Mesenchymal stem cell (in vitro differentiated cells and primary cell): ENCODE results near the gene NAT14.

Experiments
- DNase-seq: peaks from one replicate; pipeline ENCODE4 v3.0.0-alpha.2; 2013
- H2AFZ ChIP-seq: one replicate; pipeline ENCODE4 v1.6.1; 2013; ENCODE audit warnings: low read depth, mild to moderate bottlenecking, control low read depth, inconsistent platforms, low read length, moderate library complexity
- H2AK5ac ChIP-seq: 2 replicates; pipeline ENCODE4 v1.6.1; 2013; ENCODE audit warnings: low read length, moderate library complexity, mild to moderate bottlenecking, inconsistent platforms; ENCODE audit not compliant: severe bottlenecking
- H2BK120ac ChIP-seq: one replicate; pipeline ENCODE4 v1.6.1; 2013; ENCODE audit warnings: low read depth, mild to moderate bottlenecking, inconsistent platforms, low read length, moderate library complexity
- H2BK12ac ChIP-seq, 2 experiments: one replicate each; pipeline ENCODE4 v1.6.1; 2013; ENCODE audit warnings: inconsistent platforms in 2 of 2, low read length in 2 of 2, mild to moderate bottlenecking in 2 of 2, moderate library complexity in 2 of 2, control low read depth in 1 of 2
- H2BK15ac ChIP-seq: one replicate; pipeline ENCODE4 v1.6.1; 2013; ENCODE audit warnings: mild to moderate bottlenecking, low read depth, inconsistent platforms; ENCODE audit not compliant: poor library complexity, severe bottlenecking
- H2BK5ac ChIP-seq: 2 replicates; pipeline ENCODE4 v1.6.1; 2013; ENCODE audit warnings: low read depth, mild to moderate bottlenecking, low read length, control low read depth, inconsistent platforms; ENCODE audit not compliant: poor library complexity, severe bottlenecking
- H3K14ac ChIP-seq, 2 experiments: one replicate each; pipeline ENCODE4 v1.6.1; 2013; ENCODE audit warnings: inconsistent platforms in 2 of 2, low read length in 2 of 2, control low read depth in 1 of 2, mild to moderate bottlenecking in 1 of 2, moderate library complexity in 1 of 2
- H3K18ac ChIP-seq, 2 experiments: one replicate each; pipeline ENCODE4 v1.6.1; 2013; ENCODE audit warnings: inconsistent platforms in 2 of 2, low read length in 2 of 2, control low read depth in 1 of 2, low read depth in 1 of 2, mild to moderate bottlenecking in 1 of 2
- H3K23ac ChIP-seq, 2 experiments: one replicate each; pipeline ENCODE4 v1.6.1; 2013; ENCODE audit warnings: inconsistent platforms in 2 of 2, low read length in 2 of 2, mild to moderate bottlenecking in 2 of 2, moderate library complexity in 2 of 2, control low read depth in 1 of 2
- H3K27ac ChIP-seq: 2 replicates; pipeline ENCODE4 v1.5.1; 2013; ENCODE audit warnings: mild to moderate bottlenecking, moderate library complexity, low read length, control low read depth, inconsistent platforms; ENCODE audit not compliant: poor library complexity, severe bottlenecking
- H3K27me3 ChIP-seq, 2 experiments: 2 replicates each; pipeline versions ENCODE4 v1.6.1 to v1.7.0; 2013; ENCODE audit warnings: low read length in 2 of 2, mild to moderate bottlenecking in 2 of 2, moderate library complexity in 2 of 2, control low read depth in 1 of 2, inconsistent platforms in 1 of 2; ENCODE audit not compliant: control insufficient read depth in 1 of 2, insufficient read depth in 1 of 2
- H3K36me3 ChIP-seq, 2 experiments: 2 replicates each; pipeline versions ENCODE4 v1.6.1 to v1.7.0; 2013; ENCODE audit warnings: low read length in 2 of 2, control low read depth in 1 of 2, inconsistent platforms in 1 of 2, low read depth in 1 of 2, mild to moderate bottlenecking in 1 of 2; ENCODE audit not compliant: insufficient read depth in 2 of 2, control insufficient read depth in 1 of 2
- H3K4ac ChIP-seq, 2 experiments: one replicate each; pipeline ENCODE4 v1.6.1; 2013; ENCODE audit warnings: inconsistent platforms in 2 of 2, low read length in 2 of 2, mild to moderate bottlenecking in 2 of 2, moderate library complexity in 2 of 2, control low read depth in 1 of 2, low read depth in 1 of 2
- H3K4me1 ChIP-seq: 2 replicates; pipeline ENCODE4 v1.6.1; 2013; ENCODE audit warnings: low read depth, low read length, control low read depth; ENCODE audit not compliant: control insufficient read depth, insufficient read depth
- H3K4me2 ChIP-seq: 2 replicates; pipeline ENCODE4 v1.6.1; 2013; ENCODE audit warnings: low read length, mild to moderate bottlenecking, inconsistent platforms; ENCODE audit not compliant: poor library complexity, severe bottlenecking
- H3K4me3 ChIP-seq, 2 experiments: 2 replicates each; pipeline versions ENCODE4 v1.5.1 to v1.7.0; 2013; ENCODE audit warnings: low read length in 2 of 2, mild to moderate bottlenecking in 2 of 2, control low read depth in 1 of 2, low read depth in 1 of 2; ENCODE audit not compliant: insufficient read depth in 1 of 2
- H3K79me1 ChIP-seq: replicated peaks from 2 replicates; pipeline ENCODE4 v1.6.1; 2013; ENCODE audit warnings: mild to moderate bottlenecking, control low read depth, low read length, inconsistent platforms; ENCODE audit not compliant: poor library complexity, severe bottlenecking
- H3K9ac ChIP-seq: 2 replicates; pipeline ENCODE4 v1.7.0; 2013; ENCODE audit warnings: mild to moderate bottlenecking, low read length, moderate library complexity
- H3K9me3 ChIP-seq: 2 replicates; pipeline ENCODE4 v1.7.0; 2013; ENCODE audit warnings: mild to moderate bottlenecking, low read length; ENCODE audit not compliant: control insufficient read depth
- H4K8ac ChIP-seq: one replicate; pipeline ENCODE4 v1.6.1; 2013; ENCODE audit warnings: inconsistent platforms, mild to moderate bottlenecking, low read length, moderate library complexity
- H4K91ac ChIP-seq: one replicate; pipeline ENCODE4 v1.6.1; 2013; ENCODE audit warnings: mild to moderate bottlenecking, low read length, inconsistent platforms
- WGBS: methylation state at CpG from one replicate; pipeline ENCODE4 v1.1.7; 2013; ENCODE audit warnings: mixed read lengths; 5-methylcytosine and 5-hydroxymethylcytosine counted together

NAT14 gene

GRCh38 chr19:55504252-55504603 lies 19.2 kb downstream of the NAT14 start:
- 34% methylated on average over 12 of the region's 13 CpGs for WGBS
- no peak overlapping the region for H2AFZ ChIP-seq
- H3K18ac ChIP-seq: no peak overlapping the region
- H2BK120ac ChIP-seq: no peak overlapping the region
- H3K14ac ChIP-seq: no peak overlapping the region
- H3K4me1 ChIP-seq: peaks cover 4% of the 10 kb centered on the region
- no peak overlapping the region for H3K4ac ChIP-seq
- no peak overlapping the region for H2BK15ac ChIP-seq
- H3K27ac ChIP-seq: no peak overlapping the region
- no peak overlapping the region for H2AK5ac ChIP-seq
- no peaks in the 10 kb centered on the region for H3K9me3 ChIP-seq
- H3K4me3 ChIP-seq: peak overlapping the region in 1 of 2 experiments; percentile 75
- no peak overlapping the region for H2BK12ac ChIP-seq
- H4K91ac ChIP-seq: no peak overlapping the region
- H3K27me3 ChIP-seq: no peaks in the 10 kb centered on the region
- no peak overlapping the region for H2BK5ac ChIP-seq
- peak overlapping the region; percentile 43 for H3K4me2 ChIP-seq
- no peak for DNase-seq
- H3K36me3 ChIP-seq: peaks cover 35 to 62% of the 10 kb centered on the region in 2 experiments
- H3K23ac ChIP-seq: no peak overlapping the region
- no peaks in the 10 kb centered on the region for H3K79me1 ChIP-seq
- no peak overlapping the region for H4K8ac ChIP-seq
- H3K9ac ChIP-seq: peak overlapping the region; percentile 69

GRCh38 chr19:55504981-55505380 lies 20.0 kb downstream of the NAT14 start:
- Histone ChIP-seq H3K36me3 (peaks cover 31 to 56% of the 10 kb centered on the region in 2 experiments), H2BK5ac (no peak overlapping the region), H3K27ac (no peak overlapping the region), H2BK12ac (no peak overlapping the region), H3K4ac (no peak overlapping the region), H3K14ac (no peak overlapping the region), H3K4me3 (no peak overlapping the region), H2BK15ac (no peak overlapping the region), H3K18ac (no peak overlapping the region), H2AK5ac (no peak overlapping the region), H3K79me1 (no peaks in the 10 kb centered on the region), H3K27me3 (no peaks in the 10 kb centered on the region), H2BK120ac (no peak overlapping the region), H4K91ac (no peak overlapping the region), H4K8ac (no peak overlapping the region), H2AFZ (no peak overlapping the region), H3K9me3 (no peaks in the 10 kb centered on the region), H3K4me1 (peaks cover 4% of the 10 kb centered on the region), H3K4me2 (no peak overlapping the region), H3K9ac (no peak overlapping the region), H3K23ac (no peak overlapping the region)
- 83% methylated on average over 11 of the region's 11 CpGs for WGBS
- DNase-seq: no peak

GRCh38 chr19:55508120-55508519 lies 23.1 kb downstream of the NAT14 start:
- H2AK5ac ChIP-seq: no peak overlapping the region
- H3K4me3 ChIP-seq: no peak overlapping the region
- no peak overlapping the region for H3K4ac ChIP-seq
- H3K23ac ChIP-seq: no peak overlapping the region
- no peak overlapping the region for H2BK120ac ChIP-seq
- H3K4me1 ChIP-seq: peaks cover 4% of the 10 kb centered on the region
- H3K79me1 ChIP-seq: peaks cover 2% of the 10 kb centered on the region
- no peaks in the 10 kb centered on the region for H3K9me3 ChIP-seq
- H3K27me3 ChIP-seq: no peaks in the 10 kb centered on the region
- H4K91ac ChIP-seq: no peak overlapping the region
- H3K9ac ChIP-seq: no peak overlapping the region
- H3K36me3 ChIP-seq: peaks cover 21 to 42% of the 10 kb centered on the region in 2 experiments
- DNase-seq: no peak
- H3K18ac ChIP-seq: no peak overlapping the region
- no peak overlapping the region for H4K8ac ChIP-seq
- H2BK5ac ChIP-seq: no peak overlapping the region
- H2BK12ac ChIP-seq: no peak overlapping the region
- no peak overlapping the region for H2AFZ ChIP-seq
- H3K27ac ChIP-seq: no peak overlapping the region
- WGBS: 89% methylated on average over 10 of the region's 10 CpGs
- H3K14ac ChIP-seq: no peak overlapping the region
- no peak overlapping the region for H2BK15ac ChIP-seq
- H3K4me2 ChIP-seq: no peak overlapping the region

- Histone ChIP-seq H3K4me1 (peaks cover 6% of the 10 kb centered on the region), H3K79me1 (no peaks in the 10 kb centered on the region), H2AK5ac (peak overlapping the region; percentile 60), H3K4ac (peak overlapping the region in 1 of 2 experiments; percentile 43), H2BK15ac (no peak overlapping the region), H4K8ac (peak overlapping the region; percentile 83), H2BK5ac (no peak overlapping the region), H3K27me3 (no peaks in the 10 kb centered on the region), H3K4me3 (peak overlapping the region in 1 of 2 experiments; percentile 37), H2AFZ (peak overlapping the region; percentile 55), H3K18ac (peak overlapping the region; percentile 1 to 40), H3K23ac (no peak overlapping the region), H2BK120ac (no peak overlapping the region), H3K14ac (no peak overlapping the region), H3K9ac (peak overlapping the region; percentile 71), H3K27ac (no peak overlapping the region), H3K9me3 (no peaks in the 10 kb centered on the region), H2BK12ac (peak overlapping the region in 1 of 2 experiments; percentile 49), H4K91ac (no peak overlapping the region), H3K36me3 (peaks cover 31 to 32% of the 10 kb centered on the region in 2 experiments), H3K4me2 (peak overlapping the region; percentile 64)
- WGBS: 22% methylated on average over 58 of the region's 61 CpGs
- DNase-seq: peak; percentile 91
These were observed 32.1 kb downstream of the NAT14 start for GRCh38 chr19:55516878-55517620.
